ENCODE measurements around the gene AIF1L.
A peak's percentile ranks its signal among the peaks of the same experiment; 100 is the strongest.

Gene AIF1L

DNA sequence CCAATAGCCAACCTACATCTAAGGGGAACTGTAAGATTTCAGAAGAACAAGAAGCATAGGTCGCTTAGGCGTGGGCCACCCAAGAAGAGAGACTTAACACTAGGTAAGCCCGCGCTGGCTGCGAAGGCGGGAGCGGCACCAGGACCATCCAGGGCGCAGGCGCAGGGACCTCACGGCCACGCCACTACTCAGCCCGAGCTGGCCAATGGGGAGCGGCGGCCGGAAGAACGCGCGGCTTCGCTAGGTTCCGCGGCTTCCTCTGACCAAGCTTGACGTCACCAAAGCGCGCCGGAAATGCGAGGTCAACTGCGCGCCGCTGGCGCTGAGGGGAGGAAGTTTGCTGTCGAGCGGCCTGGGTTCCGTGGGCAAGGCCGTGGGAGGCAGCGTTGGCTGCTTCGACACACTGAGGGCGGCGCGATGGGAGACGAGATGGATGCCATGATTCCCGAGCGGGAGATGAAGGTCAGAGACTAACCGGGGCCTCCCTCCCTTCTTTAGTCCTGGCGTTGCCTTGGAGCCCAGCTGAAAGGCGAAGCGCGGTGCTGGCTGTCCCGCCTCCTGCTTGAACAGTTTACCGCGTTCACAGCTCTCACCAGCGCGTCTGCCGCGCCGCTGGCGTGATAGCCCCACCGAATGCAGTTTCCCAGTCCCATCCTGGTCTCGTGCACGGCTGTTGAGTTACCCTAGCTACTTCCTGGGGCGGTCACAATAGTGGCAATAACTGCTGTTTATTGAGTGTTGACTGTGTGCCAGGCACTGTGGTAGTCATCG is 29.1 kb downstream of the AIF1L start, which contains the start of gene NUP214:
TSS of gene NUP214 (plus strand) at position 299 of the 771 bp plus-strand sequence. CDS start at position 418, 119 bp downstream.
- no peak for TF ChIP-seq CTCF (conservative IDR thresholded peaks at IDR 0.05; ENCODE audit: low read depth, low read length)
- peak within 1 kb of the TSS; percentile 62 for H2AFZ ChIP-seq (ENCODE audit: low read depth)
- no peaks in the 10 kb centered on the region for H3K27me3 ChIP-seq (ENCODE audit: insufficient read depth, low read depth)
- peak within 1 kb of the TSS; percentile 95 for H3K4me2 ChIP-seq
- H3K36me3 ChIP-seq (ENCODE audit: insufficient read depth), result peaks cover 3% of the 10 kb centered on the region; the same call in 1 of the 2 replicates
- peak within 1 kb of the TSS; percentile 64; the same call in 1 of the 2 replicates for H3K9ac ChIP-seq
- no peak within 1 kb of the TSS for H3K4me3 ChIP-seq (IDR thresholded peaks at IDR 0.05; ENCODE audit: insufficient read depth, low read depth, low read length)
- H3K27ac ChIP-seq, result peak within 1 kb of the TSS; percentile 42; the same call in 1 of the 2 replicates
- no peaks in the 10 kb centered on the region for H4K20me1 ChIP-seq (ENCODE audit: insufficient read depth)
- peaks cover 17% of the 10 kb centered on the region for H3K4me1 ChIP-seq (ENCODE audit: low read depth, poor library complexity, severe bottlenecking)
- H3K79me2 ChIP-seq (ENCODE audit: insufficient read depth, low read depth), result peaks cover 20% of the 10 kb centered on the region

DNA sequence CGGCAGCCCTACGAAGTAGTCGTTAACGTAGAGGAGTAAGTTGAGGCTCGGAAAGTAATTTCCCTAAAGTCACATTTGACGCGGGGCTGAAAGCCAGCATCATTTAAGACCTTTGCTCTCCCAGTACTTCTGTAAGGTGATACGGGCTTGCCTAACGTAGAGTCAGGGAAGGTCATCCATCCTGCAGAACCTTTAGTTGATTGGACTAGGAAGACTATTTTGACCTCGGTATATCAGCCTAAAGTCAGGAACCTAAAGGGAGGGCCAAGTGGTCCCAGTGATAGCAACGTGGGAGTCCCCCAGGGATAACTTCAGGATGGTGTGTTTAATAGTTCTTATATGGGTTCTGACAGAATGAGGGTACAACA is 29.7 kb downstream of the AIF1L start:
- Histone ChIP-seq H3K4me3 (IDR thresholded peaks at IDR 0.05; ENCODE audit: insufficient read depth, low read depth, low read length) (no peak overlapping the region), H3K79me2 (ENCODE audit: insufficient read depth, low read depth) (peaks cover 20% of the 10 kb centered on the region), H3K27me3 (ENCODE audit: insufficient read depth, low read depth) (no peaks in the 10 kb centered on the region), H4K20me1 (ENCODE audit: insufficient read depth) (no peaks in the 10 kb centered on the region), H3K4me1 (ENCODE audit: low read depth, poor library complexity, severe bottlenecking) (peaks cover 17% of the 10 kb centered on the region), H3K27ac (peak overlapping the region; percentile 4; the same call in 1 of the 2 replicates), H3K36me3 (ENCODE audit: insufficient read depth) (peaks cover 3% of the 10 kb centered on the region; the same call in 1 of the 2 replicates), H3K9ac (peak overlapping the region; percentile 64; the same call in 1 of the 2 replicates), H3K4me2 (peak overlapping the region; percentile 95), H2AFZ (ENCODE audit: low read depth) (peak overlapping the region; percentile 53)
- TF ChIP-seq CTCF (conservative IDR thresholded peaks at IDR 0.05; ENCODE audit: low read depth, low read length), result no peak

DNA sequence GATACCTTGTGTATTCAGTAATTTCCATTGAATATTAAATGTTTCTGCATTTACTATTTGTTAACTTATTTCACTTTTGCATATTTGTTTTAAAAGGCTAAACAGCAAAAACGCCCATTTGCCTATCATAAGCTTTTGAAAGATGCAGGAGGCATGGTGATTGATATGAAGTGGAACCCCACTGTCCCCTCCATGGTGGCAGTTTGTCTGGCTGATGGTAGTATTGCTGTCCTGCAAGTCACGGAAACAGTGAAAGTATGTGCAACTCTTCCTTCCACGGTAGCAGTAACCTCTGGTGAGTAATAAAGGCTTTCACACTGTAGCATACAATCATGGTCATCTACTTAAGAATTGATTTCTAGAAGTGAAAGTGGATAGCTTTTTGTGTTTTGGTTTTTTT is 32.9 kb downstream of the AIF1L start:
- H3K9ac ChIP-seq, result no peak overlapping the region
- H3K4me1 ChIP-seq (ENCODE audit: low read depth, poor library complexity, severe bottlenecking), result peaks cover 17% of the 10 kb centered on the region
- peaks cover 20% of the 10 kb centered on the region for H3K79me2 ChIP-seq (ENCODE audit: insufficient read depth, low read depth)
- TF ChIP-seq CTCF (conservative IDR thresholded peaks at IDR 0.05; ENCODE audit: low read depth, low read length), result no peak
- peaks cover 6% of the 10 kb centered on the region; the same call in 1 of the 2 replicates for H3K36me3 ChIP-seq (ENCODE audit: insufficient read depth)
- H3K27ac ChIP-seq, result no peak overlapping the region
- H3K4me3 ChIP-seq (IDR thresholded peaks at IDR 0.05; ENCODE audit: insufficient read depth, low read depth, low read length), result no peak overlapping the region
- no peak overlapping the region for H3K4me2 ChIP-seq
- no peaks in the 10 kb centered on the region for H3K27me3 ChIP-seq (ENCODE audit: insufficient read depth, low read depth)
- H2AFZ ChIP-seq (ENCODE audit: low read depth), result no peak overlapping the region
- H4K20me1 ChIP-seq (ENCODE audit: insufficient read depth), result no peaks in the 10 kb centered on the region

GRCh38 chr9:131138676-131139075 is 42.3 kb downstream of the AIF1L start:
- H3K27ac ChIP-seq, result no peak overlapping the region
- H3K27me3 ChIP-seq (ENCODE audit: insufficient read depth, low read depth), result no peaks in the 10 kb centered on the region
- TF ChIP-seq CTCF (conservative IDR thresholded peaks at IDR 0.05; ENCODE audit: low read depth, low read length), result no peak
- no peaks in the 10 kb centered on the region for H4K20me1 ChIP-seq (ENCODE audit: insufficient read depth)
- H3K9ac ChIP-seq, result no peak overlapping the region
- no peaks in the 10 kb centered on the region for H3K79me2 ChIP-seq (ENCODE audit: insufficient read depth, low read depth)
- peaks cover 9% of the 10 kb centered on the region; the same call in 1 of the 2 replicates for H3K36me3 ChIP-seq (ENCODE audit: insufficient read depth)
- H3K4me1 ChIP-seq (ENCODE audit: low read depth, poor library complexity, severe bottlenecking), result no peaks in the 10 kb centered on the region
- H3K4me3 ChIP-seq (IDR thresholded peaks at IDR 0.05; ENCODE audit: insufficient read depth, low read depth, low read length), result no peak overlapping the region
- no peak overlapping the region for H3K4me2 ChIP-seq
- H2AFZ ChIP-seq (ENCODE audit: low read depth), result no peak overlapping the region

Data from KMS-11 (cell line).